Measurements from ENCODE around the gene E2F8.
"Not testable (repeated sequence)": the region's sequence is repeated elsewhere in the genome, so short reads cannot be mapped to it uniquely, and the experiment has no call there.

The E2F8 gene

DNA sequence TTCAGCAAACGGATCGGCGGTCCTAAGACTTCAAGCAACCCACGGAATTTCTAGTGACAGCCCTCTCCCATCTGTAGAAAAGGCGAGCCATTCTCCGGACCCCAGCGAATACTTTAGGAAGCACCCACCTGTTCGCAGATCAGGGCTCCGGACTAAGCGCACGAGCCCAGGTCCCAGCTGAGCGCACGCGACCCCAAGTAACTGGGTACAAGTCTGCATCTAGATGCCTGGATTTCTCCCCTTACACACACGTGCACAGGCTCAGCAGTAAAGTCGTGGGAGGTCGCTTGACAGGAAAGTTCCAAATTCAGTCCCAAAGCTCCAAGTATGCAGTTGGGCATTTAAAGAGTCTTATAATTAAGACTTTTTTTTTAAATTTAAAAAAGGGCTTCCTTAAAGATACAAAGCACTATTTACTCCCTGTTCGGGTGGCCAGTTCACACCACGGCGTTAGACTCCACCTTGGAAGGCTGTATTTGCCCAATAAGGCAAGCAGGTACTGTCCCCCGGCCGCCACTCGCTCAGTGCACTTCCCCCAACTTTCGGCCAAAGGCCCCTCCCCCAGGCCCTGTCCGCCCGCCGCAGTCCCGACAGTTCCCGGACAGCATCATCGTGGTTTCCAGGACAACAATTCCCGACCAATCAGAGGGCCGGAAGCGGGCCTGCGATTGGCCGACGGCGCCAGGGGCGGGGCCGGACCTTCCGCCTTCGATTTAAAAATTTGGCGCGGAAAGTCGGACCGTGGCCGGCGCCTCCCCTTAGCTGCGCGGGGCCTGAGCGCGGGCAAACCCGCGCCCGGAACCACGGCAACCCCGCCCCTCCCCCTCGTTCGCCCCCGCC lies at the start of gene E2F8:
Gene E2F8 (minus strand): TSS at position 526 of the 840 bp plus-strand sequence. CDS start 824 bp downstream, outside the sequence.
- peak; percentile 84 to 86 (median 86) for DNase-seq (ENCODE audit: low read depth in 2 of 3, low spot score in 1 of 3)

DNA sequence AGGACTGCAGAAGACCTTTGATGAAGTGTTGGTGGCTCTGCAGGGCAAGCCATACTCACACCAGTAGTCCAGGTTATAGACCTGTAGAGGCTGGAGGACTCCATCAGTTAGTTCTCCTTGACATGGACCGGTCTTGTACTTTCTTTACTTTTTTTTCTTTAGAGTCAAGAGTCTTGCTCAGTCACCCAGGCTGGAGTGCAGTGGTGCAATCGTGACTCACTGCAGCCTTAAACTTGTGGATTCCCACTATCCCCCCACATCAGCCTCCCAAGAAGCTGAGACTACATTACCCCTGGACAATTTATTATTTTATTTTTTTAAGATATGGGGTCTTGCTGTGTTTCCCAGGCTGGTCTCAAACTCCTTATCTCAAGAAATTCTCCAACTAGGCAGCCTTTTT lies 49.6 kb upstream of the E2F8 start:
- no peak for DNase-seq (ENCODE audit: low read depth in 2 of 3, low spot score in 1 of 3)

DNA sequence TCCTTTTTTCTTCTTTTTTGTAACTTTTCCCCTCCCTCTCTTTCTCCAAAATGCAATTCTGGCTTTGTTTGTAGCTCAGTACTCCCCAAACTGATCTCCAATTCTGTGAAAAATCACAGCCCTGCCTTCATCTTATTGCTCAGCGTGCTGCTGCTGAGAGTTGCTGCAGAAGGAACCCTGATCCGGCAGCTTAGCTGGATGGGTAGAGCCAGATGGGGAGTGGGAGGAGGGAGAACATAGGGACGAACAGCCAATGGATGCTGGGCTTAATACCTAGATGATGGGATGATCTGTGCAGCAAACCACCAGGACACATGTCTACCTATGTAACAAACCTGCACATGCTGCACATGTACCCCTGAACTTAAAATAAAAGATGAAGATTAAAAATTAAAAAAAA lies 47.5 kb upstream of the E2F8 start:
- no peak for DNase-seq (ENCODE audit: low read depth in 2 of 3, low spot score in 1 of 3)

GRCh38 chr11:19286411-19286810 lies 45.7 kb upstream of the E2F8 start:
- no peak for DNase-seq (ENCODE audit: low read depth in 2 of 3, low spot score in 1 of 3)

DNA sequence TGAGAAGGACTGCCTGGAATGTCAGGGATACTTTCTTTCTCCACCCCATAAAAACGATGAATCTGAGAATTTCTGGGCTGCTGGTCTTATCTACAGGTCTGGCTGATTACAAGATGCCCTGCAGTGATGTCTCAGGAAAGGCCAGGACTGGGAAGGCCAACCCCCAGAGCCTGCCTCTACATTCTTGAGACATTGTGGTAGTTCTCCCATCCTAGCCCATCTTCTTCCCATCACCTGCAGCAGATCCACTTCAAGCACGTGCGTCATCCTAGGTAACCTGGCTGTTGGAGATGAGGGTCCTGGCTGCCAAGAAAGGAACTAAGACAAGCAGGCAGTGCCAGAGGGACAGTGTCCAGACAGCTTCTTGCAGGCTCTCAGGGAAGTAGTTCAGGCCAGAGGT lies 44.1 kb upstream of the E2F8 start:
- DNase-seq (ENCODE audit: low read depth in 2 of 3, low spot score in 1 of 3), result no peak

DNA sequence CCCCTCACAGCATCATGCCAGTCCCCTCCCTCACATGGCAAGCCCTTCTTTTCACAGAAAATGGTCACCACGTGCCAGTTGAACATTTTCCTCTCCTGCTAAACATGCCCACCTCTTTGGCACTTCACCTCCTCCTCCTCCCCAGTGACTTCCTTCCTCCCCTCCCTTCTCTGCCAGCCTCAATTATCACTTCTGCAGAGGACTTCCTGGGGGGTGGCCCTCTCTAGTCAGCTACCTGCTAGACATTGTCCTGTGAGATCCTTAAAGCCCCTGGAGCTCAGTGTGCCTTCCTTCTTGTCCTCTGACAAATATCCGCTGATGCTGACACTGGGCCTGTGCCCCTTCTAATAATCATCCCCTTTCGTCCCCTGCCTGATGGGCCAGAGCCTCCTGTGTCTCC lies 43.2 kb upstream of the E2F8 start:
- no peak for DNase-seq (ENCODE audit: low read depth in 2 of 3, low spot score in 1 of 3)

GRCh38 chr11:19281555-19281954 lies 40.8 kb upstream of the E2F8 start:
- no peak for DNase-seq (ENCODE audit: low read depth in 2 of 3, low spot score in 1 of 3)

- no peak for DNase-seq (ENCODE audit: low read depth in 2 of 3, low spot score in 1 of 3)
These were observed 40.3 kb upstream of the E2F8 start for GRCh38 chr11:19281041-19281440.

DNA sequence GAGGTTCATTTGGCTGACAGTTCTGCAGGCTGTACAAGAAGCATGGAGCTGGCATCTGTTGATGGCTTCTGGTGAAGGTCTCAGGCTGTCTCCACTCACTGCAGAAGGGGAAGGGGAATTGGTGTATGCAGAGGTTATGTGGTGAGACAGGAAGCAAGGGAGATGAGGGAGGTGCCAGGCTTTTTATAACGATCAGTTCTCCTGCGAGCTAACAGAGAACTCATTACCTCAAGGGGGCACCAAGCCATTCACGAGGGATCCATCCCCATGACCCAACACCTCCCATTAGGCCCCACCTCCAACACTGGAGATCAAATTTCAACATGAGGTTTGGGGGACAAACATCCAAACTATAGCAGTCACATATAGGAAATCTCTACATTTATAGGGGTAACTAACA lies 38.7 kb upstream of the E2F8 start:
- no peak for DNase-seq (ENCODE audit: low read depth in 2 of 3, low spot score in 1 of 3)

- DNase-seq (ENCODE audit: low read depth in 2 of 3, low spot score in 1 of 3), result no peak
These were observed 36.4 kb upstream of the E2F8 start for GRCh38 chr11:19276859-19277808.

- no peak for DNase-seq (ENCODE audit: low read depth in 2 of 3, low spot score in 1 of 3)
These were observed 34.8 kb upstream of the E2F8 start for GRCh38 chr11:19275496-19275895.

DNA sequence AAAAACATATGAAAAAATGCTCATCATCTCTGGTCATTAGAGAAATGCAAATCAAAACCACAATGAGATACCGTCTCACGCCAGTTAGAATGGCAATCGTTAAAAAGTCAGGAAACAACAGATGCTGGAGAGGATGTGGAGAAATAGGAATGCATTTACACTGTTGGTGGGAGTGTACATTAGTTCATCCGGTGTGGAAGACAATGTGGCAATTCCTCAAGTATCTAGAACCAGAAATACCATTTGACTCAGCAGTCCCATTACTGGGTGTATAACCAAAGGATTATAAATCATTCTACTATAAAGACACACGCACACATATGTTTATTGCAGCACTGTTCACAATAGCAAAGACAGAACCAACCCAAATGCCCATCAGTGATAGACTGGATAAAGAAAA lies 32.5 kb upstream of the E2F8 start:
- DNase-seq (ENCODE audit: low read depth in 2 of 3, low spot score in 1 of 3), result not testable (repeated sequence)

GRCh38 chr11:19268909-19269308 lies 28.2 kb upstream of the E2F8 start:
- no peak for DNase-seq (ENCODE audit: low read depth in 2 of 3, low spot score in 1 of 3)

DNA sequence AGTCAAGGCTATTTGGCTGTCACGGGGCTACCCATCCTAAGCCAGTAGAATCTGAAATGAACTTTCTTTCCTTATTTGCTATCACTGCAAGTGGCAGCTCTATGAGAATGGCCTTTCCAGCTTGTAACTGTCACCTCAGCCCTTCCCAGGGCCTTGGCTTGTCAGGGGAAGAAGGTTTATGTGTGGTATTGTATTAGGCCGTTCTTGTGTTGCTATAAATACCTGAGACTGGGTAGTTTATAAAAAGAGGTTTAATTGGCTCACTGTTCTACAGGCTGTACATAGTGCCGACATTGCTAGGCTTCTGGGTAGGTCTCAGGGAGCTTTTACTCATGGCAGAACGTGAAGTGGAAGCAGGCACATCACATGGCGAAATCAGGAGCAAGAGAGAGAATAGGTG lies 26.8 kb upstream of the E2F8 start:
- no peak for DNase-seq (ENCODE audit: low read depth in 2 of 3, low spot score in 1 of 3)

DNA sequence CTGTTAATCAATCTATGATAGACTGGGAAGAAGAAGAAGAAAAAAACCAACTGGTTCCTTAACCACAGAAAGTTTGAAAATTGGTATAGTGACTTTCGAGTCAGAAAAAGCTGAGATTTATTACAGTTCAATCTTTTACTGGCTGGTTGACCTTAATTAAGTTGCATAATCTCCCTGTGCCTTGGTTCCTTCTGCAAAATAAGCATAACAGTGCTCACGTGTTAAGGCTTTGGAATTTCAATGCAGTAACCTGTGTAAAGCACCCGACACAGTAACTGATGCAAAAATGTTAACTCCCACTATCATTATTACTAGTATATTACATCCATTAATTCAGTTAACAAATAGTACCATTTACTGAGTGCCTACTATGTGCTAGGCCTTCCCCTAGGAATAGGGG lies 22.6 kb upstream of the E2F8 start:
- DNase-seq (ENCODE audit: low read depth in 2 of 3, low spot score in 1 of 3), result no peak

- DNase-seq (ENCODE audit: low read depth in 2 of 3, low spot score in 1 of 3), result peak; percentile 44 to 66 (median 54)
These were observed 19.0 kb upstream of the E2F8 start for GRCh38 chr11:19259487-19260345.

DNA sequence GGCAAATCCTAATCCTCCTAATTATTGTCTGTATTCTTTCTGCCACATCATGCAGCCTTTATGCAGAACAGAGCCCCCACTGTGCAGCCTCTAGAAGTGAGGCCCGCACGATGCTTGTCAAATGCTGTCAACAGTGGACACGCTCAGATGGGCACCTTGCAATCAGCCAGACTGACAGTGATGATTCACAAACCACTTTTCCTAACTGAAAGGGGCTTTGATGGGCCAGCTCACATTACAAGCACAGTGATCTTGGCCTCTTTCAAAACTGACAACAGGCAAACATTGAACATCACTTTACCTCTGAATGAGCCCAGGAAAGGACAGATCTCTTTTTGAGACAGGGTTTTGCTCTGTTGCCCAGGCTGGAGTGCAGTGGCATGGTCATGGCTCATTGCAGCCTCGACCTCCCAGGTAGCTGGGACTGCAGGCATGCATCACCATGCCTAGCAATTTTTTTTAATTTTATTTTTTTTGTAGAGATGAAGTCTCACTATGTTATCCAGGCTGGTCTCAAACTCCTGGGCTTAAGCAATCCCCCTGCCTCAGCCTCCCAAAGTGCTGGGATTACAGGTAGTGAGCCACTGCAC lies 18.0 kb upstream of the E2F8 start:
- DNase-seq (ENCODE audit: low read depth in 2 of 3, low spot score in 1 of 3), result no peak

DNA sequence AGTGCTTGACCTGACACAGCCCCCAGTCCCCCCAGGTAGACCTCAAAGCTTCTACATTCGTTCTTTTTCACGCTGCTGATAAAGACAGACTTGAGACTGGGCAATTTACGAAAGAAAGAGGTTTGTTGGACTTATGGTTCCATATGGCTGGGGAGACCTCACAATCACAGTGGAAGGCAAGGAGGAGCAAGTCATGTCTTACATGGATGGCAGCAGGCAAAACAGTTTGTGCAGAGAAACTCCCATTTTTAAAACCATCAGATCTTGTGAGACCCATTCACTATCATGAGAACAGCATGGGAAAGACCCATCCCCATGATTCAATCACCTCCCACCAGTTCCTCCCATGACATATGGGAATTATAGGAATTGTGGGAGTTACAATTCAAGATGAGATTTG lies 13.7 kb upstream of the E2F8 start:
- not testable (repeated sequence) for DNase-seq (ENCODE audit: low read depth in 2 of 3, low spot score in 1 of 3)

DNA sequence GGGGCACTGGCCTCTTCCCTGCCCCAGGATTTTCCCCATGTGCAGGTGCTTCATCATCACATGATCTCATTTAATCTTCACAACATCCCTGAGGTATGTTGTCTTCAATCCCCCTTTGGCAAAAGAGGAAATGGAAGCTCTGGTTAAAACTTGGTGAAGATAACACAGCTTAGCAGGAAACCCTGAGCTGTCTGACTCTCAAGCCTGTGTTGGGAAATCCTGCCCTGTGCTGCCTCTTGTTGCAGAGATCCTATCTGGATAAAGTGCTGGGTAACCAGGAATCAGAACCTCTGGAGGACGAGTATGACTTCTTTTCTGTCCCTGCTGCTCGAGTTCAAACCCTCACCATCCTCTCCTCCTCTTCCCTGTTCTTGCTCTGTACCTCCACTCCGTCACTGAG lies 13.1 kb upstream of the E2F8 start:
- DNase-seq (ENCODE audit: low read depth in 2 of 3, low spot score in 1 of 3), result no peak

DNA sequence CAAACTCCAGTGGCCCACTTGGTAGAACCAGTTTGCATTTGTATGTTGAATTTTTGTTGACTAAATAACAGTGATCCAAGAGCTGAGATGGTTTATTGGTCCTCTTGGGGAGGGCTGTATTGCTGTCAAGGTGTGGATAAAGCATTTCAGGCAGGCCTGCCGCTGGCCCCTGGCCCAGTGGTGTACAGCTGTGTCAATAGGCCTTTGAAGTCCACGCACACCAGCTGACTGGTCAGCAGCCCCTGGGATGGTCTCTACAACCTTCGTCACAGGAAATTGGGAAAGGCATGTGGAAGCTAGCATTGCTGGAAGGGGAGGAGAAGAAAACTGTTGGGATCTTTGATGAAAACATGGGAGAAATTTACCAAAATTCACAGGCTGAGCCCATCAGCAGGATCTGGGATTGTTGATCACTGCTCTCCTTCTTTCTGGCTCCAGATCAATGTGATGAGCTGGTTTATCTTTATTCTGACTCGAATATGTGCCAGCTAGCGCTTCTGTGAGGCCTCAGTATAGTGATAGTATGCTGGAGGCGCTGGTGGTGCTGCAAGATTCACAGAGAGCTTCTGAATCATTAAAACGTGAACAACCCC lies 12.5 kb upstream of the E2F8 start:
- no peak for DNase-seq (ENCODE audit: low read depth in 2 of 3, low spot score in 1 of 3)
